ENCODE data around the gene PROB1. TPM values are rescaled to one million over a fixed set of nuclear protein-coding genes. Genes with fewer than 3 reads are reported as not detected.

The PROB1 gene
- total and polyA plus RNA-seq, 7 donors: 15.2 to 86.7 (median 42.3) TPM

DNA sequence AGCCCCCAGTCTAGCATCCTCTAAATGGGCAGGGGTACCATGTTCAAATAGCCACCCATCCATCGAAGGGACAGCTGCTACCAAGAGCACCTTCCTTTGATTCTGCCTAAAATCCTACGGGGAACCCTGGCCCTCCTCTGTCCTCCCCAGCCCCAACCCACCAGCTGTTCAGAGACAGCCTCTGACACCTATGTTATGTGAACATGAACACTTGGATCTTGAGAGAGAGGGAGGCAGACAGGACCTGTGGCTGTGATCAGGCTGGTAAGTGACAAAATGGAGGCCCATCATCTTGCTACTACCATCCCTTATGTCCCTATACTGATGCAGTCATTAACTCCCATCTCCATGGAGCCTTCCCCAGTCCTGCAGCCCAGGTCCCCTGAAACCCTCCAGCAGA is 20.0 kb downstream of the PROB1 start:
- intact Hi-C loops (cut with DNase I): no loop called here
- Histone ChIP-seq H3K9me3 (no peaks in the 10 kb centered on the region), H3K4me1 (peaks cover 32% of the 10 kb centered on the region), H3K27ac (peak overlapping the region; percentile 77), H3K27me3 (ENCODE audit: insufficient read depth in 3 of 3, low read length in 2 of 3) (no peaks in the 10 kb centered on the region), H3K4me3 (no peak overlapping the region), H3K36me3 (ENCODE audit: insufficient read depth in 1 of 2, low read depth in 1 of 2) (peaks cover 0 to 24% of the 10 kb centered on the region in 2 donors)
- TF ChIP-seq, protein P1, sequence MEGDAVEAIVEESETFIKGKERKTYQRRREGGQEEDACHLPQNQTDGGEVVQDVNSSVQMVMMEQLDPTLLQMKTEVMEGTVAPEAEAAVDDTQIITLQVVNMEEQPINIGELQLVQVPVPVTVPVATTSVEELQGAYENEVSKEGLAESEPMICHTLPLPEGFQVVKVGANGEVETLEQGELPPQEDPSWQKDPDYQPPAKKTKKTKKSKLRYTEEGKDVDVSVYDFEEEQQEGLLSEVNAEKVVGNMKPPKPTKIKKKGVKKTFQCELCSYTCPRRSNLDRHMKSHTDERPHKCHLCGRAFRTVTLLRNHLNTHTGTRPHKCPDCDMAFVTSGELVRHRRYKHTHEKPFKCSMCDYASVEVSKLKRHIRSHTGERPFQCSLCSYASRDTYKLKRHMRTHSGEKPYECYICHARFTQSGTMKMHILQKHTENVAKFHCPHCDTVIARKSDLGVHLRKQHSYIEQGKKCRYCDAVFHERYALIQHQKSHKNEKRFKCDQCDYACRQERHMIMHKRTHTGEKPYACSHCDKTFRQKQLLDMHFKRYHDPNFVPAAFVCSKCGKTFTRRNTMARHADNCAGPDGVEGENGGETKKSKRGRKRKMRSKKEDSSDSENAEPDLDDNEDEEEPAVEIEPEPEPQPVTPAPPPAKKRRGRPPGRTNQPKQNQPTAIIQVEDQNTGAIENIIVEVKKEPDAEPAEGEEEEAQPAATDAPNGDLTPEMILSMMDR (IDR thresholded peaks at IDR 0.05): no peak
- 86 to 94% (median 89%) methylated on average over 2 of the region's 2 CpGs for WGBS, 3 donors
- DNase-seq (no peak), ATAC-seq (no peak)

DNA sequence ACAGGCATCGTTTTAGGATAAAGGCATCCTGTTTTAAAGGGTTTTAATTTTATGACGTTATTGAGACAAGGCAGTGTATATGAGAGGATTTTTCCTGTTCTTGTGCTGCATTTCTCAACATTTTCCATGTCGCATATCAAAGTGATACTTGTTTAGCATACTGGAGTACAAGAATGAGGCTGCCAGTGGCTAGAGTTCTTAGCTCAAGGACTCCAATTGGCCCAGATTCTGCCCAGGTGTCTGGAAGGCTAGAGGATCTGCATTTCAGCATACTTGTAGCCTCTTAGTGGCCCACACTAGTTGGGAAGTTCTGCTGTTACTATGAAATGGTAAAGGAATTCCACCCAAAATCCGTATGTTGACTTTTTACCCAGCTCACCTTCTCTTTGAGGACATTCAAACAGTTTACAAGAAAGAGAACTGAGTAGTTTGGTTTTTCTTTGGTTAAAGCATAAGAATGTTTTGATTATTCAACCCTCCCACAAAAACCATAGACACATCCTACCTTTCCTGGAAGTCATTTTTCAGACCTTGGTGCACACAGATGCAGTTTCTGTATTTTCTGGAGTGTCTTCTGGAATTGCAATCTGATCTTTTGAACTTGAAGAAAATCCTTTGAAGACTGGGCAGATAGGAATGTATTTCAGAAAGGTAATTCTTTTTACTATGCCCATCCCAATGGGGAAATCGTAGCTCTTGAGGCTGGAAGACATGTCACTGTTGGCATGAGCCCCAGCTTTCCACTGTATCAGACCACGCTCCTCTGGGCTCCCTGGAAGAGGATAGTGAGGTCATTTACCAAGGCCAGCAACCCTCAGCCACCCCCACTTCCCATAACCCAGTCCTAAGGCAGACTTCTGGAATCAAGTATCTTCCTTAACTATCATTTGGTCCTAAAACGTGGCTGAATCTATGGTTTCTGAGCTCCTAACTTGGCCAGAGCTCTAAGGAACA is 23.1 kb downstream of the PROB1 start:
- peak overlapping the region; percentile 77 for H3K27ac ChIP-seq

GRCh38 chr5:139369181-139369580 is 25.7 kb downstream of the PROB1 start:
- H3K27ac ChIP-seq: peak overlapping the region; percentile 33
- intact Hi-C loops (cut with DNase I): no loop called here

More for the DNA sequence above, 23.1 kb downstream of the PROB1 start:
- H3K4me3 ChIP-seq: no peak overlapping the region
- no peak for DNase-seq
- no peaks in the 10 kb centered on the region for H3K27me3 ChIP-seq (ENCODE audit: insufficient read depth in 3 of 3, low read length in 2 of 3)
- TF ChIP-seq, protein P1 (IDR thresholded peaks at IDR 0.05): no peak
- no peaks in the 10 kb centered on the region for H3K9me3 ChIP-seq
- H3K36me3 ChIP-seq (ENCODE audit: insufficient read depth in 1 of 2, low read depth in 1 of 2): peaks cover under 1 to 54% of the 10 kb centered on the region in 2 donors
- WGBS, 3 donors: 60 to 68% (median 64%) methylated on average over 7 of the region's 7 CpGs
- peaks cover 33% of the 10 kb centered on the region for H3K4me1 ChIP-seq
- intact Hi-C loops (cut with DNase I): no loop called here
- no peak for ATAC-seq

GRCh38 chr5:139368613-139369012 is 26.3 kb downstream of the PROB1 start:
- Histone ChIP-seq H3K27me3 (ENCODE audit: insufficient read depth in 3 of 3, low read length in 2 of 3) (no peaks in the 10 kb centered on the region), H3K4me3 (no peak overlapping the region), H3K9me3 (no peaks in the 10 kb centered on the region), H3K36me3 (ENCODE audit: insufficient read depth in 1 of 2, low read depth in 1 of 2) (peaks cover 11 to 85% of the 10 kb centered on the region in 2 donors), H3K27ac (peak overlapping the region; percentile 33), H3K4me1 (peaks cover 23% of the 10 kb centered on the region)
- no peak for DNase-seq
- TF ChIP-seq, protein P1 (IDR thresholded peaks at IDR 0.05): no peak
- peak in 3 of 4 donors; percentile 17 to 52 (median 29) for ATAC-seq
- WGBS, 3 donors: 35 to 70% (median 40%) methylated on average over 2 of the region's 2 CpGs
- intact Hi-C loops (cut with DNase I): no loop called here

More at GRCh38 chr5:139369181-139369580, 25.7 kb downstream of the PROB1 start:
- WGBS, 3 donors: 49 to 86% (median 53%) methylated on average over 1 of the region's 1 CpG
- no peaks in the 10 kb centered on the region for H3K27me3 ChIP-seq (ENCODE audit: insufficient read depth in 3 of 3, low read length in 2 of 3)
- no peak for DNase-seq
- no peak overlapping the region for H3K4me3 ChIP-seq
- no peaks in the 10 kb centered on the region for H3K9me3 ChIP-seq
- TF ChIP-seq, protein P1 (IDR thresholded peaks at IDR 0.05): no peak
- H3K36me3 ChIP-seq (ENCODE audit: insufficient read depth in 1 of 2, low read depth in 1 of 2): peaks cover 11 to 80% of the 10 kb centered on the region in 2 donors
- H3K4me1 ChIP-seq: peaks cover 28% of the 10 kb centered on the region
- no peak for ATAC-seq

Data from psoas muscle (tissue), 8 donors.